HepG2 (cell line): ENCODE measurements around the gene ETFB. TPM values are rescaled to one million over a fixed set of nuclear protein-coding genes. Genes with fewer than 3 reads are reported as not detected.

ENCODE experiments used
- CREBL2 ChIP-seq: sonication (generic); formaldehyde crosslinking; IDR thresholded peaks from 2 replicates; pipeline ENCODE4 v1.8.1; 2023; ENCODE audit warnings: missing genetic modification reagents, mild to moderate bottlenecking, borderline replicate concordance
- FOXA1 ChIP-seq, 2 experiments: fragments of 450-650 bp in 1 of 2; sonication (generic) in 1 of 2; formaldehyde crosslinking in 1 of 2; IDR thresholded peaks; 2 replicates each; pipeline versions ENCODE4 v1.4.0 to v1.6.1; 2016 to 2020; ENCODE audit warnings: missing genetic modification reagents in 1 of 2
- FOXK2 ChIP-seq: fragments of 450-650 bp; IDR thresholded peaks from 2 replicates; pipeline ENCODE4 v1.6.1; 2016
- GATA4 ChIP-seq: sonication (generic); IDR thresholded peaks from 2 replicates; pipeline ENCODE4 v1.6.1; 2016; ENCODE audit warnings: antibody characterized with exemption, low read depth, borderline replicate concordance
- HDAC2 ChIP-seq: sonication (generic); formaldehyde crosslinking; IDR thresholded peaks from 2 replicates; pipeline ENCODE4 v1.4.0; 2020; ENCODE audit warnings: missing genetic modification reagents
- HIC2 ChIP-seq: sonication (generic); formaldehyde crosslinking; IDR thresholded peaks from 2 replicates; pipeline ENCODE4 v1.9.0; 2022; ENCODE audit warnings: low read depth, missing genetic modification reagents
- HIVEP1 ChIP-seq: sonication (generic); formaldehyde crosslinking; IDR thresholded peaks from 2 replicates; pipeline ENCODE4 v1.4.0; 2020; ENCODE audit warnings: mild to moderate bottlenecking, missing genetic modification reagents
- MLX ChIP-seq: IDR thresholded peaks from 2 replicates; pipeline ENCODE4 v1.6.1; 2016
- NCOA1 ChIP-seq: sonication (generic); formaldehyde crosslinking; IDR thresholded peaks from 2 replicates; pipeline ENCODE4 v1.9.0; 2021; ENCODE audit warnings: missing genetic modification reagents
- NFE2L2 ChIP-seq: fragments of 150-350 bp; IDR thresholded peaks from 2 replicates; pipeline ENCODE4 v1.6.1; 2014; ENCODE audit warnings: low read length
- RNF2 ChIP-seq: fragments of 450-650 bp; conservative IDR thresholded peaks from 2 replicates; pipeline ENCODE4 v1.6.1; 2016; ENCODE audit warnings: low read depth
- SRF ChIP-seq: IDR thresholded peaks from 2 replicates; pipeline ENCODE4 v1.6.1; 2011; ENCODE audit warnings: mild to moderate bottlenecking, low read depth, low read length, moderate library complexity
- TEAD3 ChIP-seq: optimal IDR thresholded peaks from 2 replicates; pipeline ENCODE3; 2016; ENCODE audit warnings: borderline replicate concordance
- THAP9 ChIP-seq: sonication (generic); formaldehyde crosslinking; IDR thresholded peaks from 2 replicates; pipeline ENCODE4; 2020; ENCODE audit warnings: missing genetic modification reagents, mild to moderate bottlenecking, borderline replicate concordance
- TOPORS ChIP-seq: sonication (generic); formaldehyde crosslinking; IDR thresholded peaks from 2 replicates; pipeline ENCODE4 v1.8.0; 2023; ENCODE audit warnings: mild to moderate bottlenecking, missing genetic modification reagents
- ZBTB25 ChIP-seq: IDR thresholded peaks from 2 replicates; pipeline ENCODE4 v1.6.1; 2018; ENCODE audit warnings: missing genetic modification reagents
- ZFAT ChIP-seq: sonication (generic); formaldehyde crosslinking; conservative IDR thresholded peaks from 2 replicates; pipeline ENCODE4 v1.8.1; 2023; ENCODE audit warnings: missing genetic modification reagents, inconsistent platforms
- ZNF235 ChIP-seq: sonication (generic); formaldehyde crosslinking; IDR thresholded peaks from 2 replicates; pipeline ENCODE4 v1.8.1; 2023; ENCODE audit warnings: mild to moderate bottlenecking, missing genetic modification reagents, borderline replicate concordance
- ZNF275 ChIP-seq: sonication (generic); formaldehyde crosslinking; IDR thresholded peaks from 2 replicates; pipeline ENCODE4 v1.8.0; 2022; ENCODE audit warnings: missing genetic modification reagents, mild to moderate bottlenecking, inconsistent platforms, borderline replicate concordance
- ZNF317 ChIP-seq: sonication (generic); formaldehyde crosslinking; IDR thresholded peaks from 2 replicates; pipeline ENCODE4 v1.5.0; 2020; ENCODE audit warnings: mild to moderate bottlenecking, missing genetic modification reagents
- ZNF530 ChIP-seq: sonication (generic); formaldehyde crosslinking; IDR thresholded peaks from 2 replicates; pipeline ENCODE4 v1.5.0; 2020; ENCODE audit warnings: low read depth, mild to moderate bottlenecking, missing genetic modification reagents
- ZNF775 ChIP-seq: sonication (generic); formaldehyde crosslinking; IDR thresholded peaks from 2 replicates; pipeline ENCODE4 v1.4.0; 2020; ENCODE audit warnings: missing genetic modification reagents, mild to moderate bottlenecking, moderate library complexity, borderline replicate concordance
- polyA plus RNA-seq, 8 experiments: library from polyadenylated mRNA; depleted of rRNA in 3 of 8; stranded (reverse) in 7 of 8; unstranded in 1 of 8; fragments of >200 nt; fragmentation: Illumina TruSeq in 4 of 8; extraction: Trizol in 4 of 8; gene quantifications; 2 replicates each; pipeline versions ENCODE4 v1.2.1 to v1.2.3, GENCODE V29; 2011 to 2016; ENCODE audit warnings: low read depth in 4 of 8, missing spikeins in 1 of 8, mixed read lengths in 1 of 8; ENCODE audit not compliant: insufficient read depth in 1 of 8
- total RNA-seq, 5 experiments: library from RNA; depleted of rRNA; stranded (reverse); fragments of >200 nt; fragmentation: Illumina TruSeq; extraction: Trizol; gene quantifications; 2 replicates each; pipeline ENCODE4 v1.2.3, GENCODE V29; 2016; ENCODE audit warnings: low read depth in 1 of 5

Gene ETFB
- total and polyA plus RNA-seq, 2 of the 13 experiments (the other 11 are each of a cell fraction or from before 2014, with no cell fraction given): 678 to 1,314 TPM

- TF ChIP-seq HIC2 (CRISPR knock-in tag) (no peak), RNF2 (peak; percentile 84), HIVEP1 (CRISPR knock-in tag) (peak; percentile 67; the same call in 1 of the 2 replicates), CREBL2 (CRISPR knock-in tag) (no peak), FOXK2 (no peak), TOPORS (CRISPR knock-in tag) (no peak), ZNF275 (peak; percentile 88; the same call in 1 of the 2 replicates), ZBTB25 (CRISPR knock-in tag) (no peak), ZNF775 (CRISPR knock-in tag) (no peak), MLX (CRISPR knock-in tag) (no peak), FOXA1 (IDR thresholded peaks at IDR 0.05) (no peak), FOXA1 (CRISPR knock-in tag; IDR thresholded peaks at IDR 0.05) (no peak), THAP9 (CRISPR knock-in tag) (peak; percentile 61; the same call in 1 of the 2 replicates), GATA4 (no peak), SRF (peak; percentile 53; the same call in 1 of the 2 replicates), TEAD3 (CRISPR knock-in tag) (no peak), ZNF530 (CRISPR knock-in tag) (no peak), ZNF235 (CRISPR knock-in tag) (peak; percentile 67; the same call in 1 of the 2 replicates), ZFAT (CRISPR knock-in tag) (no peak), ZNF317 (CRISPR knock-in tag) (0 out of 2 replicates have a peak, but pooled peaks have one; percentile 28), HDAC2 (CRISPR knock-in tag) (peak; percentile 69), NCOA1 (CRISPR knock-in tag) (no peak), NFE2L2 (no peak)
Measured at GRCh38 chr19:51394050-51394836, 28.1 kb upstream of the ETFB start (continued).
